Activated CD8-positive, alpha-beta memory T cell treated with anti-CD3 and anti-CD28 coated beads, Interleukin-2, amount 50 U/mL, for 4 hours (primary cell): ENCODE measurements around the gene KRTAP10-8.
"Not testable (repeated sequence)": the region's sequence is repeated elsewhere in the genome, so short reads cannot be mapped to it uniquely, and the experiment has no call there.

Experiments
- DNase-seq: peaks from one replicate; pipeline ENCODE4 v3.0.0-alpha.2; 2020

KRTAP10-8 gene, protein sequence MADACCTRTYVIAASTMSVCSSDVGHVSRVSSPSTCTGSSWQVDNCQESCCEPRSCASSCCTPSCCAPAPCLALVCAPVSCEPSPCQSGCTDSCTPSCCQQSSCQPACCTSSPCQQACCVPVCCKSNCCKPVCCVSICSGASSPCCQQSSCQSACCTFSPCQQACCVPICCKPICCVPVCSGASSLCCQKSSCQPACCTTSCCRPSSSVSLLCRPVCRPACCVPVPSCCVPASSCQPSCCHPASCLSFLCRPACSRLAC

DNA sequence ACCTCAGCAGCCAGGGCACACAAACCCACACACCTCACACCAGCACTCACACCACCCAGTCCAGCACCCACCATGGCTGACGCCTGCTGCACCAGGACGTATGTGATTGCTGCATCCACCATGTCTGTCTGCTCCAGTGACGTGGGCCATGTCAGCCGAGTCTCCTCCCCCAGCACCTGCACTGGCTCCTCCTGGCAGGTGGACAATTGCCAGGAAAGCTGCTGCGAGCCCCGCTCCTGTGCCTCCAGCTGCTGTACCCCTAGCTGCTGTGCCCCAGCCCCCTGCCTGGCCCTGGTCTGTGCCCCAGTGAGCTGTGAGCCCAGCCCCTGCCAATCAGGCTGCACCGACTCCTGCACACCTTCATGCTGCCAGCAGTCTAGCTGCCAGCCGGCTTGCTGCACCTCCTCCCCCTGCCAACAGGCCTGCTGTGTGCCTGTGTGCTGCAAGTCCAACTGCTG, at the start of gene KRTAP10-8:
Gene KRTAP10-8, plus strand, starts transcription at position 51 of the 458 bp plus-strand sequence. Its CDS starts 22 bp downstream, at position 73.
- no peak for DNase-seq

GRCh38 chr21:44564099-44564498, 47.8 kb upstream of the KRTAP10-8 start:
- no peak for DNase-seq

DNA sequence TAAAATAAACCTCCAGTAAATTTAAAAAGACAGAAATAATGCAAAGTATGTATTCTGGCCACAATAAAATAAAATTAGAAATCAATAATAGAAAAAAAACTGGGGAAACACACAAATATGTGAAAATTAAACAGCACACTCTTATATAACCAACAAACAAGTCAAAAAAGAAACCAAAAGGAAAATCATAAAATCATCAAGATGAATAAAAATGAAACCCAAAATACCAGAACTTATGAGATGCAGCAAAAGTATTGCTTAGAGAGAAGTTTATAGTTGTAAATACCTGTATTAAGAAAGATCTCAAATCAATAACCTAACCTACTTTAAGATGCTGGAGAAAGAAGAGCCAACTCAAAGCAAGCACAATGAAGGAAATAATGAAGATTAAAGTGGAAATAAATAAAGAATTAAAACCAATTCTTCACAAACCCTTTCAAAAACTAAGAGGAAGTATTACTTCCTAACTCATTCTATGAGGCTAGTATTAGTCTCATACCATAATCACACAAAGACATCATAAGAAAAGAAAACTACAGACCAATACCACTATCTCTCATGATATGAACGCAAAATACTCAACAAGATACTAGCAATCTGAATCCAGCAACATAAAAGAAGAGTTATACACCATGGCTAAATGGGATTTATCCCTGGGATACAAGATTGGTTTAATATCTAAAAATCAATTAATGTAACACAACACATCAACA, 46.8 kb upstream of the KRTAP10-8 start:
- DNase-seq: no peak

DNA sequence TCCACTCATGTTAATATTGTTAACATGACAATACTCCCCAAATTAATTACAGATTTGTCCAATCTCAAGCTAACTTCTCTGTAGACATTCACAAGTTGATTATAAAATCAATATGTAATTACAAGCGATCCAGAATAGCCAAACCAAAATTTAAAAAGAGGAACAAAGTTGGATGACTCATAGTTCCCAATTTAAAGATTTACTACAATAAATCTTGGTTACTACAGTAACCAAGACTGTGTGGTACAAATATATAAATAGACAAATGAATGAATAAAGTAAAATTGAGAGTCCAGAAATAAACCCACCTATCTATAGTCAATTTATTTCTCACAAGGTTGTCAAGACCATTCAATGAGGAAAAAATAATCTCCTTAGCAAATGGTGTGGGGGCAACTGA, 45.5 kb upstream of the KRTAP10-8 start:
- no peak for DNase-seq

DNA sequence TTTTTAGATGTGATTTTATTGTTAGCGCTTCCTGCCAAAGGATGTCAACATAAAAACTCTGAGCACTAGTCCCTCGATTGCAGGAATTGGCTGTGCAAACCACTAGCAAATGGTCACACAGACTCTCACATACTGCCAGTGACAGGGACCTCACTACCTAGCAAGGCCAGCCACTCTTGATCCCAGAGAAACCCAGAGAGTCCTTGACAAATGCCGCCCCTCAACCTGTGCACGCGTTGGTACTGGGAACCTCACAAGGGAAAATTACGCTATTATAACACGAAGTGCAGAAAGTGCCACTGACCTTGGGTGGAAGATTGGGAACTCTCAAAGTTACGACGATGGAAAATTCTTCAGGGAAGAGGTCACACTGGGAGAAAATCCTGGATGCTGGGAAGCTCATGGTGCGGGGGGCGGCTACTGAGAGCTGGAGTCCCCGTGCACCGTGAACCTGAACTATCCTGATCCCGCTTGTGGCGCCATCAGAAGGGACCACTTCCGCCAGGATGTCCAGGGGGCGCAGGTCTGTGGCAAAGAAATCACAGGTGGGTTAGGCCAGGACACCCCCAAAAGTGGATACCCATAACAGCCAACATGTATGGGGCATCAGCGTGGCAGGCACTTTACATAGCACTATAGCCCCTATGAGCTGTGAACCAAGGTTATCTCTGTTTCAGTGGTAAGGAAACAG, 44.3 kb upstream of the KRTAP10-8 start:
- no peak for DNase-seq

- no peak for DNase-seq
Measured at GRCh38 chr21:44568261-44568660, 43.6 kb upstream of the KRTAP10-8 start.

DNA sequence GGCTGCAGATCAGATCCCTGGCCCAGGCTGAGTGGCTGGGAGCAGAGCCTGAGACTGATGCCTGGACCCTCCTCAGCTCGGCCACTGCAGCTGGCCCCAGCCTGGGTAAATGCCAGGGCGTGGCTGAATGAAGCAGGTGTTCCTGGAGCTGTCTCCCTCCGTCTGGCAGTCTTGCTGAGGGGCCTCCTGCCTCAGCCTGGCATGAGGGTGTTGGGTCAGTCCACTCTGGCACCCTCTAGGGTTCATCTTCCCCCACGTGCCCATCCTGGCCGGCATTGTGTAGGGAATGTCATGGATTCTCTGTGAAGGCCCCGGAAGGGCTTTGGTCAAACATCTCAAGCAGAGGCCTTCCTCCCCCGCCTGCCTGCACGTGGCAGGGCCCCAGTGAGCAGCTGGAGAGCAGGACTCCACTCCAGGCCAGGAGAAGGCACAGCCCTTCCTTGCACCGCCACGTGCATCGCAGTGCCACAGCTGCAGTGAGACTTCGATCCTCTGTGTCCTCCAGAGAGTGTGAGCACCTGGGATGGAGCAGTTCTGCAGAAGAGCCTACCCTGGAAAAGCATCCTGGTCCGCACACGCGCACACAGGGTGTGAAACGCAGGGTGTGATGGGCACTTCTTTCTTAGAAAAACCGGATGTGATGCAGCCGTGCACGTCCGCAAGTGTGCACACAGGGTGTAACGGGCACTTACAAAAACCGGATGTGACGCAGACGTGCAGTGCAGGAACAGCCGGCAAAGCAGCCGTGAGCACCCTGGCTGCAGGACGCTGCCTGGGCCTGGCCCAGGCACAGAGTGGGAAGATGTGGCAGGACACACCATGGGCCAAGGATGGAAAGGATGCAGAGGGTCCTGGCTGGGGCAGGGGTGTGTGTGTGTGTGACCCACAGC, 43.0 kb upstream of the KRTAP10-8 start:
- no peak for DNase-seq

- DNase-seq: no peak
Measured at GRCh38 chr21:44569861-44570517, 41.9 kb upstream of the KRTAP10-8 start.

GRCh38 chr21:44571296-44571695, 40.6 kb upstream of the KRTAP10-8 start:
- DNase-seq: no peak

- DNase-seq: no peak
Measured at GRCh38 chr21:44571844-44572782, 39.8 kb upstream of the KRTAP10-8 start.

- DNase-seq: no peak
Measured at GRCh38 chr21:44572959-44573583, 38.8 kb upstream of the KRTAP10-8 start.

DNA sequence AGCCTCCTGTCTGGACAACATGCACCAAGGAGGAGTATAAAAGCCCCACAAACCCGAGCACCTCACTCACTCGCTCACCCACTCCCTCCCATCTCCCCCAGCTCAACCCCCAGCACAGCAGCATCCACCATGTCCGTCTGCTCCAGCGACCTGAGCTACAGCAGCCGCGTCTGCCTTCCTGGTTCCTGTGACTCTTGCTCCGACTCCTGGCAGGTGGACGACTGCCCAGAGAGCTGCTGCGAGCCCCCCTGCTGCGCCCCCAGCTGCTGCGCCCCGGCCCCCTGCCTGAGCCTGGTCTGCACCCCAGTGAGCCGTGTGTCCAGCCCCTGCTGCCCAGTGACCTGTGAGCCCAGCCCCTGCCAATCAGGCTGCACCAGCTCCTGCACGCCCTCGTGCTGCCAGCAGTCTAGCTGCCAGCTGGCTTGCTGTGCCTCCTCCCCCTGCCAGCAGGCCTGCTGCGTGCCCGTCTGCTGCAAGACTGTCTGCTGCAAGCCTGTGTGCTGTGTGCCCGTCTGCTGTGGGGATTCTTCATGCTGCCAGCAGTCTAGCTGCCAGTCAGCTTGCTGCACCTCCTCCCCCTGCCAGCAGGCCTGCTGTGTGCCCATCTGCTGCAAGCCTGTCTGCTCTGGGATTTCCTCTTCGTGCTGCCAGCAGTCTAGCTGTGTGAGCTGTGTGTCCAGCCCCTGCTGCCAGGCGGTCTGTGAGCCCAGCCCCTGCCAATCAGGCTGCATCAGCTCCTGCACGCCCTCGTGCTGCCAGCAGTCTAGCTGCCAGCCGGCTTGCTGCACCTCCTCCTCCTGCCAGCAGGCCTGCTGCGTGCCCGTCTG, 38.0 kb upstream of the KRTAP10-8 start, which contains the start of gene KRTAP10-4:
Gene KRTAP10-4, plus strand, starts transcription at position 100 of the 827 bp plus-strand sequence. Its CDS starts 30 bp downstream, at position 130.
- DNase-seq: not testable (repeated sequence)

DNA sequence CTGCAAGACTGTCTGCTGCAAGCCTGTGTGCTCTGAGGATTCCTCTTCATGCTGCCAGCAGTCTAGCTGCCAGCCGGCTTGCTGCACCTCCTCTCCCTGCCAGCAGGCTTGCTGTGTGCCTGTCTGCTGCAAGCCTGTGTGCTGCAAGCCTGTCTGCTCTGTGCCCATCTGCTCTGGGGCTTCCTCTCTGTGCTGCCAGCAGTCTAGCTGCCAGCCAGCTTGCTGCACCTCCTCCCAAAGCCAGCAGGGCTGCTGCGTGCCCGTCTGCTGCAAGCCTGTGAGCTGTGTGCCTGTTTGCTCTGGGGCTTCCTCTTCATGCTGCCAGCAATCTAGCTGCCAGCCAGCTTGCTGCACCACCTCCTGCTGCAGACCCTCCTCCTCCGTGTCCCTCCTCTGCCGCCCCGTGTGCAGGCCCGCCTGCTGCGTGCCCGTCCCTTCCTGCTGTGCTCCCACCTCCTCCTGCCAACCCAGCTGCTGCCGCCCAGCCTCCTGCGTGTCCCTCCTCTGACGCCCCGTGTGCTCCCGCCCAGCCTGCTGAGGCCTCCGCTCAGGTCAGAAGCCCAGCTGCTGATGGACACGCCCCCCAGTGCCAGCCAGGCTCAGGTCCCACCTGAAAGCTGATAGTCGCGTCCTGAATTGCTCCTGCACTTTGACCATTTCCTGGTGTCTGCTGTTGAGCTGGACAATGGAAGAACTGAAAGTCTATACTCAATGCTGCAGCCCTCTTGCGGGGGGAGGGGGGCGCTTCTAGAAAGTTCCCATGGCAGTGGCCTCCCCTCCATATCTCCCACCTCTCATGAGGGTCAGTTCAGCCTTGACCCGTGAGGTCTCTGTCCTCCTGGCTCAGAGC, 37.2 kb upstream of the KRTAP10-8 start:
- no peak for DNase-seq

- no peak for DNase-seq
Measured at GRCh38 chr21:44575307-44576024, 36.4 kb upstream of the KRTAP10-8 start.

- DNase-seq: no peak
Measured at GRCh38 chr21:44576025-44576420, 35.9 kb upstream of the KRTAP10-8 start.

DNA sequence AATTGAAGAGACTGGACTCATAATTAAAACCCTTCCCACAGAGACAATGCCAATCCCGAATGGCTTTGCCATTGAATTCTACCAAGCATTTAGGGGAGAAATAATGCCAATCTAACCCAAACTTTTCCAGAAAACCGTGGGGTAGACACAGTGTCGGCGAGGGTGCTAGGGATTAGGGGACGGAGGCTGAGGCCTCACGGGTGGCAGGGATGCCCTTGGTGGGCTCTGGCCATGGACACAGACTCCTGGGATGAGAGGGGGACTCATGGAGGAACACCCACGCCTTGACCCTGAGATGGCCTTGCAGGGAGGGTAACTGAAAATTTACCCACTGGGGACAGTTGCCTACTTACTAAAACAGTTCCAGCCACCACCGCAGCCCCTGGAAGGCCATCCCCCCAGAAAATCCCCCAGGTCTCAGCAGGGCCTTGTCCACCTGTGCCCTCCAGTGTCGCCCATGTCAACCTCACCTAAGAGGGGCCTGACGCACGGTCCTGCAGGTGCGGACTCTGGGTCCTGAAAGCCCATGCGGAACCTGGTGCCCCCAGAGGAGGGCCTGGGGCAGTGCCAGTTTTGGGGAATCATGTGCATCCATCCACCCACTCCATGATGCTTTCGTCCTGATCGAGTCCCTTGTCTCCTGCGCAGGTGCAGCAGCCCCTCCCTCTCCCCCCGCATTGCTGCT, 33.4 kb upstream of the KRTAP10-8 start:
- DNase-seq: no peak
